GM18519 (cell line): ENCODE data around the gene PPFIA1.
"Not testable (repeated sequence)": the region's sequence is repeated elsewhere in the genome, so short reads cannot be mapped to it uniquely, and the experiment has no call there.

Experiments used
- ATAC-seq: cut with Tn5 transposase; IDR thresholded peaks from one replicate; pipeline ENCODE4 v1.9.1; 2021; ENCODE audit warnings: mild to moderate bottlenecking, moderate library complexity; ENCODE audit not compliant: unreplicated experiment, low FRiP score

The PPFIA1 gene

DNA sequence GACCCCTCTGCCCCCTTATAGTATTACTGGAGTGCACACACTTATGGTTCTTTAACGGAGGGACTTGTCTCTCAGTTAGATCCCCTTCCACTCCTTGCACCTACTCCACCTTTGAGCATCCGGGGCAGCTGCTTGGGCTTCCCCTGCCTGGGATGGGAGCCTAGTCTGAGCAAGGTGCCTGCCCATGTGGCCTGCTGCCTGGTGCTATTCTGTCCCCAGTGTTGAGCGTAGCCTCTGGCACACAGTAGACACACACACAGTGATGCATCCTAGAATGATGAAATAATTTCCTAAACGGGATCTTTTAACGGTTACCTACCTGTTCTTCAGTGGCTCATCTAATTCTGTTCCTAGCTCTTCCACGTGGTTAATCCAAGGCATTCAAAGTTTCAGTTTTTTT lies 22.4 kb downstream of the PPFIA1 start:
- ATAC-seq, result no peak

DNA sequence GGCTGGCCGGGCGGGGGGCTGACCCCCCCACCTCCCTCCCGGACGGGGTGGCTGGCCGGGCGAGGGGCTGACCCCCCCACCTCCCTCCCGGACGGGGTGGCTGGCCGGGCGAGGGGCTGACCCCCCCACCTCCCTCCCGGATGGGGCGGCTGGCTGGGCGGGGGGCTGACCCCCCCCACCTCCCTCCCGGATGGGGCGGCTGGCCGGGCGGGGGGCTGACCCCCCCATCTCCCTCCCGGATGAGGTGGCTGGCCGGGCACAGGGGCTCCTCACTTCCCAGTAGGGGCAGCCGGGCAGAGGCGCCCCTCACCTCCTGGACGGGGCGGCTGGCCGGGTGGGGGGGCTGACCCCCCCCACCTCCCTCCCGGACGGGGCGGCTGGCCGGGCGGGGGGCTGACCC lies 24.7 kb downstream of the PPFIA1 start:
- ATAC-seq, result not testable (repeated sequence)

DNA sequence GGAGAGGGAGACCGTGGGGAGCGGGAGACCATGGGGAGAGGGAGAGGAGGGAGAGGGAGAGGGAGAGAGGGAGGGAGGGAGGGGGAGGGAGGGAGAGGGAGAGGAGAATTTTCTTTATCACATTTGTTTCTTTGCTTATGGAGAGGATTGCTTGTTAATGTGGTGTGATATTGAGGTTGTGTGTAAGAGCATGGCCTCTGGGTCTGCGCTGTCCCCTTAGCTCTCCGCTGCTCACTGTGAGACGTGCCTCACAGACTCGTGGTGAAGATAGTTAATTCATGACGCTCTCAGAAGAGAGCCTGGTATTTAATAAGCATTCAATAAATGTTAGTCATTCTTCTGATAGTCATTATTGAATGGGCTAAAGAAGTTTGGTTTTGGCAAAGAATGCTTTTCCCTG lies 26.2 kb downstream of the PPFIA1 start:
- no peak for ATAC-seq

DNA sequence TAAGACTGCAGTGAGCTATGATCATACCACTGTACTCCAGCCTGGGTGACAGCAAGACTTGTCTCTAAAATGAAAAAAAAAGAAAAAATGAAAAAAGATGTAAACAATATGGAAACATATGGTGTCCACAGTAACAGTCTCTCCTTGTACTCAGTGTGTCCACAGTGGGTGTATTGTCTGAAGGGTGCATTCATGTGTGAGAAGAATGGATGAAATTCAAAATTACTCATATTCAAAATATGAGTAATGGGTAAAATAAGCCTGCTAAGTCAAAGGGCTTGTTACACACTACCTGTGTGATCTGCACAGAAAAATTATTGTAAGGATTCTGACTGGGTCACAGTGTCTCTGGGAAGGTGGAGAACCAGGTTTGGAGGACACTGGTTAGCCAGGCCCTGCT lies 26.9 kb downstream of the PPFIA1 start:
- no peak for ATAC-seq

DNA sequence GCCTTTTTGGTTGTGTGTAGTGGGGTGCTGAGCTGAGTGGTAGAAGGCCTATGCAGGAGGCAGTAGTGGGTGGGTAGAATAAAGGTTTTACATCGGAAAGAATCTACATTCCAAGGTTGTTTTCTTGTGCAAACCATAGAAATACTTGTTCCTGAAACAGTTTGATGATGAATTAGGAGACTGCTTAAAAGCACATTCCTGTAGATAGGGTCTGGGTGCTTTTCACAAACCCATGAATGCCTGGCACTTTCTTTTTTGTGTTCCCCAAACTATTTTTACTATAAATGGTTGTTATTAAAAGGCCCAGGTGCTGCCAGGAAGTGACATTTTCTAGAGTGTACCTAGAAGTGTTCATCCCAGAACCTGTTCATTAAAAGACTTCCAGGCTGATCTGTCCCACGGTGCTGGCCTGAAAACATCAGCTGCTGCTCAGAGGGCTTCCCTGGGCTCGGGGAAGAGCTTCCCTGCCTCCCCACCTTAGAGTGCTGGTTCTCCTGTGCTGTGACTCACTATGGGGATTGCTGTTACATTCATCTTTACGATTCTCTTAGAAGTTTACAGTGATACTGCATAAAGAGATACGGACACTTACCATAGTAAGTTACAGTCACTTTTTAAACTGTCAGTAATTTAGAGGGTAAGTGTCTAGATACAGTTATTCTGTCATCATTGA lies 27.9 kb downstream of the PPFIA1 start:
- ATAC-seq, result no peak

DNA sequence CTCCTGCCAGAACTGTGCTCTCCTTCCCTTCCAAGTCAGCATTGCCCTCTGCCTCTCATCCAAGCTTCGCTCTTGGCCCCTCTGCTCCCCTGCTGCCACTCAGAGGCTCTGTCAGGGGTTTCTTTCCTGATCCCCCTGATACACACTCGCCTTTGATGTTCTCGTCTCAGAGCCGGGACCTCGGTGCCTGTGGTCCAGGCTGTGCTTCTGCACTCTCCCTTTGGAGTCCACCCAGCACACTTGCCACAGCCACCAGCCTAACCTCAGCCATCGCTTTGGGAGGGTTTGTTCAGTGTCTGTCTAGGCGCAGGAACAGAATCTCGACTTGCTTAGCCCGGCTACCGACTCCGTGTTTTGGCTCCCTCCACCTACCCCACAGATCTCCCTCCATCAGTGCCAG lies 29.1 kb downstream of the PPFIA1 start:
- no peak for ATAC-seq

DNA sequence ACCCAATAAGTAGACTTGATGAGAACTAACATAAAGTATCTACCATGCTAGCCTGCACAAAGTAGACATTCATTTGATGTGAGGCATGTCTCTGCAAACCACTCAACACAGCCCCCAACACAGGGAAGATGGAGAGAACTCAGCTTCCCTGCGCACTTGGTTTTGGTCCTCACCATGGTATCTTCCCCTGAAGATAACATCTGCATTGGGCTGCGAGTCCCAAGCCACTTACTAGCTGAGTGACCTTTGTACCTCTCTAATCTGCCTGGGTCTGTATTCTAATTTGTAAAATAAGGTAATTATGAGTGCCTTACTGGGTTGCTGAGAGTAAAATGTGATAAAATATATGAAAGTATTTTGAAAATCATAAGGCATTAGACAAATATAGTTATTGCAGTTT lies 30.7 kb downstream of the PPFIA1 start:
- no peak for ATAC-seq

DNA sequence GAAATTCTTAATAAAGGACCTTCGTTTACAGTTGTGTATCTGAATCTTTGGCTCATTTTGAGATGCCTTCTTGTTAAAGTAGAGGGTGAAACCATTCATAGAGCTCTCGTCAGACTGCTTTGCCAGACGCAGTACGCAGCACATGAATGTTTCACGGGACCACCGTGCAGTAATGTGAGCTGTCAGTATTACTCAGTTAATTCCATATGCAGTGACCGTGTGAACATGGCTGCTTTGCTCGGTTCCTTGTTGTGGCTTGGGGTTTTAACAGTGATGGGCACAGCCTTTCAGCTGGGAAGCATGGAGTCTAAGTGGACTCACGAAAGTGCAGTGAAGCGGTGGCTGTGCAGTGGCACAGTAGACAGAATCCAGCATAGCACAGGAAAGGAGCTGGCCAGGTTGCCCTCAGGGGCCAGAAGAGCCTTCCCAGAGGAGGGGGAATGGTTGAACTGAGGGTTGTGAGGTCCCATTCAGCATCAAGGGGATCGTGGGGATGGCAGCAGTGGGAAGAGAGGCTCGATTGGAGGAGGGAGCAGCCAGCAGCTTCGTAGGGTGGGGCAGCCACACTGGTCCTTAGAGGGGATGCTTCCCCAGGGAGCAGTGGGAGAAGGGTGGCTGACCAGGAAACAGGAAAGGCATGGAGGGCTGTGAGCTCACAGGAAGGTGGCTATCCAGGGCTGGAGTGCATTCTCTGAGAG lies 31.4 kb downstream of the PPFIA1 start:
- no peak for ATAC-seq

DNA sequence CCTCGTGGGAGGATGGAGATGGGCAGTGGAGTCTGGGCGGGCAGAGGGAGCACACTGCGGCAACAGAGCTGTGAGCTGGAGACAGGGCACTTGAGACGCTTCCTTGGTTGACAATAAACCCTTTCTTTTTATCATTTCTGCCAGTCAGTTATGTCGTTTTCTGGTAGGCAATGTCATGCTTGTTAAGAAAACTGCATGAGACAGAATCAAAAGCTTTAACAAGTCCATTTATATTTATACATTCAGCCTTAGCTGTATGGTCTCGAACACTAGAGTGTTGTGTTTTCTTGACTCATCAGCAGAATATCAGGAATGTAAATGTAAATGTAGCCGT lies 31.9 kb downstream of the PPFIA1 start:
- no peak for ATAC-seq

DNA sequence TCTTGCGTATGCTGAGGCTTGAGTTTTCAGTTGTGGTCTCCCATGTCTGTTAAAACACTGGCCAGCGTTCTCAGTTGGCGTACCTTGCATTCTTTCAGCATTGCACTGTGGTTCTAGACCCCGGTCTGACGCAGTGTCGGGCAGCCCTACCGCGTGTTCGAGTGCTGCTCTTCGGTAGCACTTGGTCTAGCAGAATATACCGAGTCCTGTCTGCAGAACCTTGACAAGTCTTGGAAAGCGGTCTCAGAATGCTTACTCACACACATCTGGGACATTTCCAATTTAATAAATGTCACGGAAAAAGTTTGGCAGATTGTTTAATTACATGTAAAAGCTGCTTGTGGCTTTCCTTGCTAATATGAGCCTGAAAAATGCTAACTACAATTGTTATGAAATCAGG lies 32.6 kb downstream of the PPFIA1 start:
- no peak for ATAC-seq

DNA sequence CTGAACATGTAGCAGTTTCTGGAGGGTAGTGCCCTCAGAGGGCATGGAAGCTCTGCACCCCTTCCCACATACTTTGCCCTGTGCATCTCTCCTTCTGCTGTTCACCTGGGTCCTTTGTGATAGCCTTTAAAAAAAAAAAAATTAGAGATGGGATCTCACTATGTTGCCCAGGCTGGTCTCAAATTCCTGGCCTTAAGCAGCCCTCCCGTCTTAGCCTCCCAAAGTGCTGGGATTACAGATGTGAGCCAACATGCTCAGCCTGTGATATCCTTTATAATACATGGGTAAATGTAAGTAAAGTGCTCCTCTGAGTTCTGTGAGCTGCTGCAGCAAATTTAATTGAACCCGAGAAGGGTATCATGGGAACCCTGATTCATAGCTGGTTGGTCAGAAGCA lies 33.7 kb downstream of the PPFIA1 start:
- no peak for ATAC-seq

DNA sequence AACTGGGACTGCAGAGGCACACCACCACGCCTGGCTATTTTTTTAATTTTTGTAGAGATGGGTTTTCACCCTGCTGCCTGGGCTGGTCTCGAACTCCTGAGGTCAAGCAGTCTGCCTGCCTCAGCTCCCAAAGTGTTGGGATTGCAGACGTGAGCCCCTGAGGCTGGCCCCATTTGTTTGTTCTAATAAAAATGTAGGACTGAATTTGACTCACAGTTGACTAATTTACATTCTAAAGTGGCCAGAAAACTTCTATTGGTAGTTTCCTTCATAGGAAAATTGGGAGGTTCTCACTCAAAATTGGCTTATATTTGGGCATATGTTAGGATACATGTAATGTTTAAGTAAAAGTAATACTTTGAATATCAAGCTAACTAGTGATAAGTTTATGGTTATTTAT lies 35.0 kb downstream of the PPFIA1 start:
- ATAC-seq, result no peak

DNA sequence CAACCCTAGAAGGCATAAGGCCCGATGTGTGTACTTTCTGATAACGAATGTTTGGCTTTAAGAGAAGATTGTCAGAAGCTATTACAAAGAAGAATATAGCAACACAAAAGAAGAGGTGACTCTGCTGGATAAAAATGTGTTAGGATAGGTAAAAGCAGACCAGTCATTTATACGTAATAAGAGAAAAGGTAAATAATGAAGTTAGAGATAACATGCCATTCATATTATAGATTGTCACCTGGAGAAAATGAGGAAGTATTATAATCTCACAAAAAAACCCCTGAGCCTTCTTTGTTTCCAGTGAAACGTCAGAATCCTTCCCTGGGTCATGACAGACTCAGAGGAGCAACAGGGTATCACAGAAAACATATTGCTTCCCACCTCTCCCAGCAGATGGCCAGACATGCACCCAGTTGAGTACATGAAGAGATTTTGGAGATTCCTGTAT lies 36.1 kb downstream of the PPFIA1 start:
- ATAC-seq, result no peak

DNA sequence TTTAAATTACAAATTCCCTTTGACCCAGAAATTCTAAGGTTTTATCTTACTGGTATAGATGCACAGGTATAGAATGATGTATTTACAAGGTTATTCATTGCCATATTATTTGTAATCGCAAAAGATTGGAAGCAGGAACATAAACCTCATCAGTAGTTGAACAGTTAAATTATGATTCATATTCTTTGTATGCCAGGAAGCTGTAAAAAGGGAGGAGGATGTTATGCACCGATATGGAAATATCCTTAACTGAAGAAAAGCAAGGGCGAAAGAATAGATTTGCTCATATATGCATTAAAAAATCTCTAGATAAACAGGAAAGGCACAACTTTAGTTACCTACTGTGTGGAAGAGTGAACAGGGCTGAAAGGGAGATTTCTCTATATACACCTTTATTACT lies 36.7 kb downstream of the PPFIA1 start:
- ATAC-seq, result no peak

DNA sequence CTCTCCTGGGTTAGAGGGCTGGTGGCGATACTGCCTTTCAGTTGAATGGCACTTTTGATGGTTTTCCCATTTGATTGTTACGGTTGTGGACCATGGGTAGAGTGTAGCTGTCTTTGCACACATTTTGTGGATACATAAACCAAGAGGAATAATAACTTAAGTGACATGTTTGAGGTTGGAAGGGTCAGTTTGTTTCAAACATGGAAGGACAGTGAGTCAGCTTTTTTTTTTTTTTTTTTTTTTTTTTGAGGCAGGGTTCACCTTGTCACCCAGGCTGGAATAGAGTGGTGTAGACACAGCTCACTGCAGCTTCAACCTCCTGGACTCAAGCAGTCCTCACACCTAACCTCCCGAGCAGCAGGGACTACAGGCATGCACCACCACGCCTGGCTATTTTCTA lies 41.1 kb downstream of the PPFIA1 start:
- no peak for ATAC-seq

DNA sequence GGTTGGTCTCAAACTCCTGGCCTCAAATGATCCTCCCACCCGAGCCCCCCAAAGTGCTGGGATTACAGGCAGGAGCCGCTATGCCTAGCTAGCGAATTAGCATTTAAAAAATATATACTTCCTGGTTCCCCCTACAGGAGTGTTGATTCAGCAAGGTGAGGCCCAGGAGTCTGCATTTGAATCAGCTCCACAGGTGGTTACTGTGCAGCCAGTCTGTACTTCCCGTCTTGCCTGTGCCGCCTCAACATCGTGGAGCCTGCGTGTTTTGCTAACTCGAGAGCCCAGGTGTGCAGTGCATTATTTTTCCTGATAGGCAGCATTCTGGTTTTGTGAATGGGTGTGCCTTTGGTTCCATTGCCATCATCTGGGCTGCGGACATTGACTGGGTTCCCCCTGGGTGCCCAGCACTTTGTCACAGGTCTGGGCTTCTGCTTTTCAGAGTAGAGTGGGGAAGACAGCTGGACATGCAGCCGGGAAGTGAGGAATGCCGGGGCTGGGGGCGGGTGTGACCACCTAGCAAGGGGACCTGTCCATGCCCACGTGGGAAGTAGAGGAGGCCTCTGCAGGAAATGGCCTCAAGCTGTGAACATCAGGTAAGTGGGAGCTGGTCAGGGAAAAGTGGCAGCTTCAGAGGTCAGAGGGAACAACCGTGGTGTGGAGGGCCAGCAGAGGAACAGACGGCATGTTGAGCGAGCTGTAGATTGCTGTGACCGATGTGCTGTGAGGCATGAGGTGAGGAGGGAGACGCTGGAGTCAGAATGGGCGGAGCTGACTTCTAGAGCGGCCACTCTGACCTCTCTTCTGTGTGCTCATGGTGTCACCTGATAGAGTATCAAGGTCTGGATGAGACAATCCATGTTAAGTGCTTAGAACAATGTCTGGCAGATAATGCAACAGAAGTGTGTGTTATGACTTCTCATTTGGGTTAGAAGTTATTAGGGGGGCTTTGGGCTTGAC lies 42.2 kb downstream of the PPFIA1 start:
- ATAC-seq, result no peak

DNA sequence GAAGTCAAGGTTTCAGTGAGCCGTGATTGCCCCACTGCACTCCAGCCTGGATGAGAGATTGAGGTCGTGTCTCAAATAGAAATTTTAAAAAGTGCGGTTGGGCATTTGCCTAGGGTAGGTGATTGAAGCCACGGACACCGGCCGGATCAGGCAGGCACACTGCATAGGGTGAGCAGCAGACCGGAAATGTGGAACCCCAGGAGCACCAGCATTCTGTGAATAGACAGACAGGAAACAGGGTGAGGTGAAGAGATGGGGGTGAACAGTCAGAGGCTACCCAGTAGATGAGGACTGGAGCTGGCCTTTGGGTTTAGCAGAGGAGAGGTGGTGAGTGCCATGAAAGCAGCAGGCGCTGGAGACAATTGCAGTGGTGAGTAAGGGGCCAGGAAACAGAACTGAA lies 43.5 kb downstream of the PPFIA1 start:
- no peak for ATAC-seq

DNA sequence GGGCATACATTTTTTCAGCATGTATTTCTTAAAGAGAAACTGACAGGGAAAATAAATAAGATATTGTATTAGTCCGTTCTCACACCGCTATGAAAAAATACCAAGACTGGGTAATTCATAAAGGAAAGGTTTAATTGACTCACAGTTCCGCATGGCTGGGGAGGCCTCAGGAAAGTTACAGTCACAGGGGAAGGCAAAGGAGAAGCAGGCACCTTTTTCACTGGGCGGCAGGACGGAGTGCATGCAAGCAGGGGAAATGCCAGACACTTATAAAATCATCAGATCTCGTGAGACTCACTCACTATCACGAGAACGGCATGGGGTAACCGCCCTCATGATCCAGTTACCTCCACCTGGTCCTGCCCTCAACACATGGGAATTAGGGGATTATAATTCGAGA lies 44.2 kb downstream of the PPFIA1 start:
- no peak for ATAC-seq

DNA sequence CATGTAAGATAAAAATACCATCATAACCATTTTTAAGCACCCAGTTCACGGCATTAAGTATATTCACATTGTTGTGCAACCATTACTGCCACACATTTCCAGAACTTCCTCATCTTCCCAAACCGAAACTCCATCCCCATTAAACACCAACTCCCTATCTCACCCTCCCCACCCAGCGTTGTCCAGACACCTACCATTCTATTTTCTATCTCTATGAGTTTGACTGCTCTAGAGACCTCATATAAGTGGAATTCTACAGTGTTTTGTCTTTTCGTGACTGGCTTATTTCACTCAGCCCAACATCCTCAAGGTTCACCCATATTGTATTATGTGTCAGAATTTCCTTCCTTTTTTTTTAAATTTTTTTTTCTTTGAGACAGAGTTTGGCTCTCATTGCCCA lies 45.2 kb downstream of the PPFIA1 start:
- ATAC-seq, result no peak

DNA sequence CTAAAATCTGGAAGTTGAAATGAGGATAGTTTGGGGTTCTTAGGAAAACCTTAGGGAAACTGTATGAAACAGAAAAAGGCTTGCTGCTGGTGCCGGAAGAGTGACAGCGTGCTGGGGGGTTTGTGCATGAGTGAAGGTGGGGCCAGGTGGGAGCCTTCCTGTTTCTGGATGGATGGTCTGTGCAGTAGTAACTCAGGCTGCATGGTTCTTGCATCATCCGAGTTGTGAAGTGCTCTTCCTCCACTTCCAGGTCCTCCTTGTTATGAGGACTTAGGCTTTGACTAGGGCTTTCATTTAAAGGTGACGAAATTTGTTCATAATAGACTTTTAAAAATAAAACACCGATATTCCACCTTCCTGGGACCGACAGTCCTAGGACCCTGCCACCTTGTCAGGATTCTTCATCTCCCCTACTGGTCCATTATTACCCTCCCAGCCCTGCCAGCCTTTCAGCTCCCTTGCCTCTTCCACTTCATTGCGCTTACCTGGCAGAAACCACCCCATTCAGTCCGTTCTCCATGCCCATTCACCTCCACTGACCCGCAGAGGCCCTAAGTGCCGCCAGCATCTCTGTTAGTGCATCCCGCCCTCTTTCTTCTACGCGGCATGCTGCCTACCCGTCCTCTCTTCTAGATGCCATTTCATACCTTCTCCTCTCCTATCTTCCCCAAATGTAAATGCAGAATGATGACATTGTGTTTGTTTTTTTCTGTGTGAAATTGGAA lies 47.3 kb downstream of the PPFIA1 start:
- no peak for ATAC-seq
